ENCODE results near the gene ACOXL. TPM values are rescaled to one million over a fixed set of nuclear protein-coding genes. Genes with fewer than 3 reads are reported as not detected.

The ACOXL gene
- total RNA-seq, 2 experiments from 2014 or later: not detected

DNA sequence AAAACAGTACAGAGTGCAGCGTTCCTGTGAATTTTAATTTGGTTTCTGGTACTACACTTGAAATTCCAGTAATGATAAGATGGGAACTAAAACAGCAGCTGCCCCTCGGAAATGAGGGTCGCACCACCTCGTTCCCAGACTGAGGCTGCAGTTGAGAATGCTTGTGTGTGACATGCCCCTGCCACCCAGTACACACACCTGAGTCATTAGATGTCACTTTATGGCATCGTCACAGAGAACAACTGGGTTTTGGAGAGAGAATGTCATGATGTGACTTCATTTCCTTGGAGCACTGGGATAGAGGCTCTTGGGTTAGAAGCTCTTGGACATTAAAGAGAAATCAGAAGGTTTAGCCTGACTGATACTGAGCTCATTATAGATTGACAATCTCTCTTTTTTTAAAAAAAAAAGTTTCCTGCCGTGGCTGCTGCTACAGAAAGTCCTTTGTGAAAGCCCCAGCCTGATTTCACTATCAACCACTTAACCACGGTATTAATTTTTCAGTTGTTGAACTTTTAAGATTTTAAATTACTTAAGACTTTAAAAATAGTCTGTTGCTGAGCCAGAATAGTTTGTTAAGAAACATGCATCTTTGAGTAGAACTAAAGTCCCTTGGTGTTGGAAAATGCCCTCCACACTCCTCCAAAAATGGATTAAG is 412.9 kb downstream of the ACOXL start:
- H3K27ac Mint-ChIP-seq: no peak overlapping the region

GRCh38 chr2:111145951-111146350 is 413.6 kb downstream of the ACOXL start:
- Mint-ChIP-seq H3K27ac (no peak overlapping the region), H3K36me3 (peaks cover 18% of the 10 kb centered on the region), H3K4me1 (peaks cover 40% of the 10 kb centered on the region), H3K4me3 (no peak overlapping the region), H3K27me3 (peaks cover 4% of the 10 kb centered on the region), H3K9me3 (no peaks in the 10 kb centered on the region)
- no peak for DNase-seq

More for the DNA sequence above, 412.9 kb downstream of the ACOXL start:
- no peak for DNase-seq
- H3K27me3 Mint-ChIP-seq: peaks cover 4% of the 10 kb centered on the region
- peaks cover 40% of the 10 kb centered on the region for H3K4me1 Mint-ChIP-seq
- H3K4me3 Mint-ChIP-seq: no peak overlapping the region
- H3K9me3 Mint-ChIP-seq: no peaks in the 10 kb centered on the region
- peaks cover 25% of the 10 kb centered on the region for H3K36me3 Mint-ChIP-seq

DNA sequence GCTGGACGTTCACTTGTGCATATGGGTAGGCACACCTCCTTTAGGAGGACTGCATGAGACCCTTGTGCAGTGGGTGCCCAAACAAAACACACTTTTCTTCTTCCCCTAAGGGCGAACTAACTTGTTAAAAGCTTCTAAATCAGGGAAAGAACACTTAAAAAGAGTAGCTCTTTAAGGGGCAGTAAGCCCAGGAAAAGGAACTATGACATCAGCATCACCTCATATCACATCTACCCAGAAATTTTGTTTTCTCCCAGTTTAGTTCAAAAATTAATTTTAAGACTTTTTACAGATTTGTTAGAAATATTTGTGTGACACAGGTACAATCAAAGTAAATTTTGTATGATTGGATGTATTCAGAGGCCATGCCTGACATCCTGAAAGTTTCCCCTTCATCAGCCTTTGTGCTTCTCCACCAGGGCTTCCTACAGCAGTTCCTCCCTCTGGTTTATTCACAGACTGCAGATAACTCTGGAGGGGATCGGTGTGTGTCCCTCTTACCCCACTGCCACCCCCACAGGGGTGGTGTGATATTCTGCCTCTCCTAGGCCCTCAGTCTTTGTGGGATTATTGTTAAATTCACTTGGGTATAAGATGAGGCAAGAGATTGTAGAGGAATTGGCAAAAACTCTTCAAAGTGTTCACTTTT is 416.0 kb downstream of the ACOXL start:
- H3K36me3 Mint-ChIP-seq: peaks cover 21% of the 10 kb centered on the region
- H3K27me3 Mint-ChIP-seq: peaks cover 4% of the 10 kb centered on the region
- peaks cover 30% of the 10 kb centered on the region for H3K4me1 Mint-ChIP-seq
- no peak overlapping the region for H3K4me3 Mint-ChIP-seq
- no peaks in the 10 kb centered on the region for H3K9me3 Mint-ChIP-seq
- no peak for DNase-seq
- H3K27ac Mint-ChIP-seq: no peak overlapping the region

GRCh38 chr2:111148925-111149324 is 416.6 kb downstream of the ACOXL start:
- Mint-ChIP-seq H3K9me3 (no peaks in the 10 kb centered on the region), H3K4me1 (peaks cover 30% of the 10 kb centered on the region), H3K27ac (no peak overlapping the region), H3K27me3 (peaks cover 4% of the 10 kb centered on the region), H3K36me3 (peaks cover 21% of the 10 kb centered on the region), H3K4me3 (no peak overlapping the region)
- DNase-seq: no peak

GRCh38 chr2:111149882-111150455 is 417.6 kb downstream of the ACOXL start:
- DNase-seq: no peak
- Mint-ChIP-seq H3K9me3 (no peaks in the 10 kb centered on the region), H3K27me3 (peaks cover 4% of the 10 kb centered on the region), H3K4me3 (no peak overlapping the region), H3K27ac (no peak overlapping the region), H3K4me1 (peaks cover 28% of the 10 kb centered on the region), H3K36me3 (peaks cover 17% of the 10 kb centered on the region)

DNA sequence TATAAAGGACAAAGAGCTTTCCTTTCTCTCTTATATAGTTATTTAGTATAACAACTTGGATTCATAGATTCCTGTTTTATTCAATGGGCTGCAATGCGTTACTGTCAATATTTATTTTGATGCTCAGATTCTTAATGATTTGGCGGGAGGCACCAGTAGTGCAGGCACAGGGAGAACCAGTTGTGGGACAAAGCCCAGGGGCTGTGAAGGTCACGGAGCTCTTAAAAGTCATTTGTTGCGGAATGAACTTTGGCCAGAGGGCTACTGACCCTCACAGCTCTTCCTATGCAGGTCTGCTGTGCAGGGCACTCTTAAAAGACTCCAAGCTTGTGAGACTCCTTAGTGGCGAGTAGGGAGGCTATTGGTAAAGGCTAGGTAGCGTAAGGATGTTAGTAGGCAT is 422.4 kb downstream of the ACOXL start:
- no peak overlapping the region for H3K27ac Mint-ChIP-seq
- H3K36me3 Mint-ChIP-seq: peaks cover 21% of the 10 kb centered on the region
- DNase-seq: no peak
- H3K4me1 Mint-ChIP-seq: peaks cover 42% of the 10 kb centered on the region
- no peaks in the 10 kb centered on the region for H3K27me3 Mint-ChIP-seq
- H3K4me3 Mint-ChIP-seq: no peak overlapping the region
- H3K9me3 Mint-ChIP-seq: no peaks in the 10 kb centered on the region

GRCh38 chr2:111155610-111156009 is 423.2 kb downstream of the ACOXL start:
- no peak overlapping the region for H3K27ac Mint-ChIP-seq

GRCh38 chr2:111156529-111156928 is 424.2 kb downstream of the ACOXL start:
- Mint-ChIP-seq H3K4me3 (no peak overlapping the region), H3K4me1 (peaks cover 48% of the 10 kb centered on the region), H3K27me3 (no peaks in the 10 kb centered on the region), H3K9me3 (no peaks in the 10 kb centered on the region), H3K36me3 (peaks cover 25% of the 10 kb centered on the region), H3K27ac (peak overlapping the region; percentile 35)
- no peak for DNase-seq

More at GRCh38 chr2:111155610-111156009, 423.2 kb downstream of the ACOXL start:
- DNase-seq: no peak
- H3K9me3 Mint-ChIP-seq: no peaks in the 10 kb centered on the region
- H3K4me3 Mint-ChIP-seq: no peak overlapping the region
- no peaks in the 10 kb centered on the region for H3K27me3 Mint-ChIP-seq
- peaks cover 46% of the 10 kb centered on the region for H3K4me1 Mint-ChIP-seq
- H3K36me3 Mint-ChIP-seq: peaks cover 26% of the 10 kb centered on the region

DNA sequence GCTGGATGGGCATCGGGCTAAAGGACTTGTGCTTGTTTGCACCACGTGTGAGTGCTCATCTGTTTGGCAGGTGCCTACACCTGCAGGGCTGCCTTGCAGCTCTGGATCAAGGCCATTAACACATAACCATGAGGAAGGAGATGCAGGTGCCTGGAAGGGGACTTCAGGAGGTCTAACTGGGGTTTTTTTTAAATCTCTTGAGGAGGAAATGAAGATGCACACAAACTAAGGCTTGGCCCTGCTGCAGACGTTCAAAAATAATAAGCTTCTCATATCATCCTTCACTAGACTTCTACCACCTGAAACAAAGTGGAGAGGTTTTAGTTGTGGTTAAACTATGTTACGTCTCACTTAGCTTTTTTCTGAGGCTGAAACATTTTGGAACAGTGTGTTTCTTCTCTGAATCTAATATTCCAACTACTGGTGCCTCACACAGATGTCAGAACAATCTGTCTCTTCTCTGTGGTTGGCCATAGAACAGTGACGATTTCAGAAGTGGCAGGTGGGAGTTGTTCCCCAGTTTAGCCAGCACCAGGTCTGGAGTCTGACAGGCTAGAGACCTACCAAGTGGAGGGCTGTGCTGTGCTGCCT is 424.8 kb downstream of the ACOXL start:
- Mint-ChIP-seq H3K9me3 (no peaks in the 10 kb centered on the region), H3K4me3 (no peak overlapping the region), H3K4me1 (peaks cover 48% of the 10 kb centered on the region), H3K36me3 (peaks cover 23% of the 10 kb centered on the region), H3K27me3 (no peaks in the 10 kb centered on the region), H3K27ac (peak overlapping the region; percentile 35)
- no peak for DNase-seq

GRCh38 chr2:111157798-111158197 is 425.4 kb downstream of the ACOXL start:
- H3K36me3 Mint-ChIP-seq: peaks cover 25% of the 10 kb centered on the region
- no peak overlapping the region for H3K4me3 Mint-ChIP-seq
- H3K9me3 Mint-ChIP-seq: no peaks in the 10 kb centered on the region
- no peaks in the 10 kb centered on the region for H3K27me3 Mint-ChIP-seq
- peaks cover 52% of the 10 kb centered on the region for H3K4me1 Mint-ChIP-seq
- H3K27ac Mint-ChIP-seq: peak overlapping the region; percentile 25
- DNase-seq: peak; percentile 24

- H3K9me3 Mint-ChIP-seq: no peaks in the 10 kb centered on the region
- H3K36me3 Mint-ChIP-seq: peaks cover 28% of the 10 kb centered on the region
- DNase-seq: no peak
- H3K4me3 Mint-ChIP-seq: no peak overlapping the region
- H3K27me3 Mint-ChIP-seq: no peaks in the 10 kb centered on the region
- H3K4me1 Mint-ChIP-seq: peaks cover 59% of the 10 kb centered on the region
- no peak overlapping the region for H3K27ac Mint-ChIP-seq
These were observed 427.3 kb downstream of the ACOXL start for GRCh38 chr2:111159641-111160040.

GRCh38 chr2:111160758-111161157 is 428.4 kb downstream of the ACOXL start:
- Mint-ChIP-seq H3K4me3 (no peak overlapping the region), H3K27me3 (no peaks in the 10 kb centered on the region), H3K36me3 (peaks cover 36% of the 10 kb centered on the region), H3K9me3 (no peaks in the 10 kb centered on the region), H3K4me1 (peaks cover 55% of the 10 kb centered on the region), H3K27ac (no peak overlapping the region)
- no peak for DNase-seq

DNA sequence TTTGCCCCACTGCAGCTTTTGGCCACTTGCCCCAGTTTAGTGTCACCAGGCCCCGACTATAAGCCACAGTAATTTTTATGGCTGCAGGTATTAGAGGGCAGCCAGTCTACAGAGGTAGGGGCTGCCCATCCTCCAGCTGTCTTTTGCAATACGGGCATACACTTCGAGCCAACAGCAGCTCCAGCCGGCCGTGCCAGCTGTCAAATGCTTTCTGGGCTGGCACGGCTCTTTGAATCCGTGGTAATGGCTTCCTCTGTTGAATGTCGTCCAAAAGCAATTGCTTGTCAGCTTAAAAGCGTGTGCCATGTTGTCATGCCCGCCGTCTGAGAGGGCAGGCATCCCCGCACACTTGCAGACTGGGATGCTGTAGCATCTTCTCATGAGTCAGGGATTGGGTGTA is 429.6 kb downstream of the ACOXL start:
- no peaks in the 10 kb centered on the region for H3K9me3 Mint-ChIP-seq
- no peaks in the 10 kb centered on the region for H3K27me3 Mint-ChIP-seq
- H3K4me3 Mint-ChIP-seq: no peak overlapping the region
- DNase-seq: no peak
- no peak overlapping the region for H3K27ac Mint-ChIP-seq
- H3K36me3 Mint-ChIP-seq: peaks cover 27% of the 10 kb centered on the region
- peaks cover 43% of the 10 kb centered on the region for H3K4me1 Mint-ChIP-seq

DNA sequence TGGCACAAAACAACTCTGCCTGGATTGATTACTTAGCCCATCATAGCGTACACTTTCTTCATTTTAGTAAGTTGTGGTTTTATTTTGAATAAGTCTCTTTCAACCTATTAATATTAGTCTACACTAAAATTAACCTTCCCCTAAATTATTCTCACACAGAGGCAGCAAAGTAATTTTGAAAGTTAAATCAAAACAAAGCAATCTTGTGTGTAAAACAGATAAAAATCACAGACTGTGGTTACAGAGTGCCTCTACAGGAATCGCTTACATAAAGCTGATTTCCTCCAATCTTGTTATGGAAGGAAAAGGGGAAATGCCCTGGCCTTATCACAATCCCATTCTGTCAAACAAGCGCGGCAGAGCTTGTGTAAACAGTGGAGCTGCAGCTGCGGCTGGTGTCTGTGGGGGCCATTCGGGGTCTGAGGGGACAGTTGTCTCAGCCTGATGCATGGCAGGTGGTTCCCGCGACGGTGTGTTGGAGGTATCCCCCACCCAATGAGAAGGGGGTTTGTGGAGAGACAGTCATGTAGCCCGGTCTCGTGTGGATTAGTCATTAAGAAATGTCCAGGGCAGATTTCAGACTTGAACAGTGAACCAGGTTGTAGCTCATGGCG is 430.5 kb downstream of the ACOXL start:
- peaks cover 25% of the 10 kb centered on the region for H3K36me3 Mint-ChIP-seq
- DNase-seq: no peak
- H3K4me3 Mint-ChIP-seq: no peak overlapping the region
- H3K27ac Mint-ChIP-seq: no peak overlapping the region
- peaks cover 42% of the 10 kb centered on the region for H3K4me1 Mint-ChIP-seq
- H3K9me3 Mint-ChIP-seq: no peaks in the 10 kb centered on the region
- no peaks in the 10 kb centered on the region for H3K27me3 Mint-ChIP-seq

- H3K9me3 Mint-ChIP-seq: no peaks in the 10 kb centered on the region
- H3K36me3 Mint-ChIP-seq: peaks cover 23% of the 10 kb centered on the region
These were observed 431.7 kb downstream of the ACOXL start for GRCh38 chr2:111164078-111164477.

More at GRCh38 chr2:111164078-111164477, 431.7 kb downstream of the ACOXL start:
- Mint-ChIP-seq H3K4me1 (peaks cover 44% of the 10 kb centered on the region), H3K27ac (no peak overlapping the region), H3K27me3 (peaks cover 3% of the 10 kb centered on the region), H3K4me3 (no peak overlapping the region)
- DNase-seq: no peak

All from activated naive CD8-positive, alpha-beta T cell treated with anti-CD3 and anti-CD28 coated beads for 36 hours (primary cell).